MM.1S (cell line): ENCODE measurements around the gene TTC13.

Source experiments
- DNase-seq: peaks from one replicate; pipeline ENCODE4 v3.0.0-alpha.2; 2015
- H2AFZ ChIP-seq: fragments of 300-600 bp; sonication (generic); 2 replicates; pipeline ENCODE4 v1.6.0; 2016; ENCODE audit warnings: antibody characterized with exemption, low read length
- H3F3A ChIP-seq: fragments of 300-600 bp; sonication (generic); 2 replicates; pipeline ENCODE4 v1.6.1; 2016; ENCODE audit warnings: mild to moderate bottlenecking, antibody characterized with exemption, low read length, moderate library complexity, mixed read lengths; ENCODE audit not compliant: insufficient read depth
- H3K27ac ChIP-seq: fragments of 300-600 bp; sonication (generic); 2 replicates; pipeline ENCODE4 v1.5.1; 2016; ENCODE audit warnings: mild to moderate bottlenecking, low read length
- H3K27me3 ChIP-seq: fragments of 300-600 bp; sonication (generic); replicated peaks from 2 replicates; pipeline ENCODE4 v1.6.0; 2016; ENCODE audit warnings: low read length; ENCODE audit not compliant: insufficient read depth
- H3K36me3 ChIP-seq: fragments of 300-600 bp; sonication (generic); replicated peaks from 2 replicates; pipeline ENCODE4 v1.6.1; 2016; ENCODE audit warnings: mild to moderate bottlenecking, low read length, mixed read lengths; ENCODE audit not compliant: insufficient read depth
- H3K4me1 ChIP-seq: fragments of 300-600 bp; sonication (generic); 2 replicates; pipeline ENCODE4 v1.6.1; 2016; ENCODE audit warnings: low read length, mixed read lengths
- H3K4me2 ChIP-seq: fragments of 300-600 bp; sonication (generic); 2 replicates; pipeline ENCODE4 v1.6.0; 2016; ENCODE audit warnings: low read depth, low read length
- H3K4me3 ChIP-seq: fragments of 300-600 bp; sonication (generic); 2 replicates; pipeline ENCODE4 v1.5.1; 2016; ENCODE audit warnings: low read length, mixed read lengths
- H3K79me2 ChIP-seq: fragments of 300-600 bp; sonication (generic); 2 replicates; pipeline ENCODE4 v1.6.1; 2016; ENCODE audit warnings: mixed run types, low read length, mixed read lengths
- H3K9ac ChIP-seq: fragments of 300-600 bp; sonication (generic); 2 replicates; pipeline ENCODE4 v1.6.1; 2016; ENCODE audit warnings: low read length, mixed read lengths
- H3K9me2 ChIP-seq: fragments of 300-600 bp; sonication (generic); replicated peaks from 2 replicates; pipeline ENCODE4 v1.6.1; 2016; ENCODE audit warnings: mild to moderate bottlenecking, low read length, mixed read lengths; ENCODE audit not compliant: insufficient read depth
- H3K9me3 ChIP-seq: fragments of 300-600 bp; sonication (generic); replicated peaks from 2 replicates; pipeline ENCODE4 v1.6.1; 2016; ENCODE audit warnings: mild to moderate bottlenecking, low read length, mixed read lengths; ENCODE audit not compliant: insufficient read depth
- H4K20me1 ChIP-seq: fragments of 300-600 bp; sonication (generic); 2 replicates; pipeline ENCODE4 v1.6.1; 2016; ENCODE audit warnings: mild to moderate bottlenecking, low read length, moderate library complexity, mixed read lengths; ENCODE audit not compliant: insufficient read depth
- EZH2 ChIP-seq: fragments of 300-600 bp; sonication (generic); optimal IDR thresholded peaks from 2 replicates; pipeline ENCODE3; 2017; ENCODE audit warnings: low read depth, mild to moderate bottlenecking, antibody characterized with exemption, low read length, mixed read lengths
- EZH2phosphoT487 ChIP-seq: fragments of 300-600 bp; sonication (generic); IDR thresholded peaks from 2 replicates; pipeline ENCODE4 v1.6.1; 2018; ENCODE audit warnings: antibody characterized with exemption, low read length
- TF ChIP-seq, protein P1 (sequence below): fragments of 300-600 bp; sonication (generic); IDR thresholded peaks from 2 replicates; pipeline ENCODE4 v1.5.1; 2016; ENCODE audit warnings: antibody characterized with exemption, low read length, mixed read lengths

TTC13 gene

DNA sequence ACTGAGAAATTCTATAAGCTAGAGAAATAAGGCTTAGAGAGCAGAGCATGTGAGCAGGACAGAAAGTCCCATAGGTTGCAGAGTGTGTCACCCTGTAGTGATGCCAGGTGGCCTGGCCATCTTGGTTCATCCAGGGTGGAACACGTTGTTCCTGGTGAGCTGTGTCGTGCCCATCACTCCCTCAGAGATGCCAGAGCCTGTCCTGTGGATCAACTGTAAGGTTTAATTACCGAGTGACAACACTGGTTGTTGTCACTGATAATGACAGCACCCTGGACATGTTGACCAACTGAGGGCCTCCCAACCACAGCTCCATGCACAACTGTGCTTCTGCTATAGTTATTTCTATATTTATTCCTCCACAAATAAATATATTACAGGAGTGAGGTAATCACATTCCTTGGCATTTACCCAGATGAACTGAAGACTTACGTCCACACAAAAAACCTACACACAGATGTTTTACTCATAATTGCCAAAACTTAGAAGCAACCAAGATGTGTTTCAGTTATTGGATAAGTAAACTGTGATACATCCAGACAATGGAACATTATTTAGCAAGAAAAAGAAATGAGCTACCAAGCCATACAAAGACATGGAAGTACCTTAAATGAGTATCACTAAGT lies 116.6 kb downstream of the TTC13 start:
- Histone ChIP-seq H4K20me1 (no peaks in the 10 kb centered on the region), H3K4me3 (no peak overlapping the region), H3K4me1 (no peaks in the 10 kb centered on the region), H3K27me3 (no peaks in the 10 kb centered on the region), H3K36me3 (no peaks in the 10 kb centered on the region), H3K9me3 (no peaks in the 10 kb centered on the region), H2AFZ (no peak overlapping the region), H3K9ac (no peak overlapping the region), H3K27ac (no peak overlapping the region), H3K79me2 (no peaks in the 10 kb centered on the region), H3F3A (no peaks in the 10 kb centered on the region), H3K4me2 (no peak overlapping the region), H3K9me2 (no peaks in the 10 kb centered on the region)
- TF ChIP-seq EZH2phosphoT487 (no peak), EZH2 (no peak)
- TF ChIP-seq, protein P1, sequence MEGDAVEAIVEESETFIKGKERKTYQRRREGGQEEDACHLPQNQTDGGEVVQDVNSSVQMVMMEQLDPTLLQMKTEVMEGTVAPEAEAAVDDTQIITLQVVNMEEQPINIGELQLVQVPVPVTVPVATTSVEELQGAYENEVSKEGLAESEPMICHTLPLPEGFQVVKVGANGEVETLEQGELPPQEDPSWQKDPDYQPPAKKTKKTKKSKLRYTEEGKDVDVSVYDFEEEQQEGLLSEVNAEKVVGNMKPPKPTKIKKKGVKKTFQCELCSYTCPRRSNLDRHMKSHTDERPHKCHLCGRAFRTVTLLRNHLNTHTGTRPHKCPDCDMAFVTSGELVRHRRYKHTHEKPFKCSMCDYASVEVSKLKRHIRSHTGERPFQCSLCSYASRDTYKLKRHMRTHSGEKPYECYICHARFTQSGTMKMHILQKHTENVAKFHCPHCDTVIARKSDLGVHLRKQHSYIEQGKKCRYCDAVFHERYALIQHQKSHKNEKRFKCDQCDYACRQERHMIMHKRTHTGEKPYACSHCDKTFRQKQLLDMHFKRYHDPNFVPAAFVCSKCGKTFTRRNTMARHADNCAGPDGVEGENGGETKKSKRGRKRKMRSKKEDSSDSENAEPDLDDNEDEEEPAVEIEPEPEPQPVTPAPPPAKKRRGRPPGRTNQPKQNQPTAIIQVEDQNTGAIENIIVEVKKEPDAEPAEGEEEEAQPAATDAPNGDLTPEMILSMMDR, result no peak
- no peak for DNase-seq

DNA sequence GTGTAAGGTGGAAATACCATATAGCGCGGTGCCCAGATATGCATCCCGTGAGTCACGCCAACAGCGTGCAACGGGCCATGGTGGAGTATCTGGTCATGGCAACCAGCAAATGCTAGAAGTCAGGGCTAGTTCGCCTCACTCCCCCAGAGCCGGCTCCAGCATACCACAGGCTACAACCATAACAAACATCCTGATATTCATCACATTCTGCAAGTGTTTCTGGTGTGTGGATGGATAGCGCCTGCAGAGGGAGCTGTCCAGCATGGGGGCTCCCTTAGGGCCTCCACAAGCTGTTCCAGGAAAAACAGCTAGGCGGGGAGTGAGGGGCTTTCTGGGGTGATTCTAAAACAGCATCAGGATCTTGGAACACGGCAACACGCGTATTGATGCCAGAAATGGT lies 117.2 kb downstream of the TTC13 start:
- no peak overlapping the region for H2AFZ ChIP-seq
- DNase-seq, result no peak
- no peaks in the 10 kb centered on the region for H3K27me3 ChIP-seq
- no peaks in the 10 kb centered on the region for H4K20me1 ChIP-seq
- H3F3A ChIP-seq, result no peaks in the 10 kb centered on the region
- H3K4me3 ChIP-seq, result no peak overlapping the region
- no peak overlapping the region for H3K27ac ChIP-seq
- H3K9me3 ChIP-seq, result no peaks in the 10 kb centered on the region
- no peaks in the 10 kb centered on the region for H3K9me2 ChIP-seq
- no peaks in the 10 kb centered on the region for H3K4me1 ChIP-seq
- H3K36me3 ChIP-seq, result no peaks in the 10 kb centered on the region
- no peak for TF ChIP-seq EZH2phosphoT487
- TF ChIP-seq, protein P1, result no peak
- TF ChIP-seq EZH2, result no peak
- no peak overlapping the region for H3K9ac ChIP-seq
- no peaks in the 10 kb centered on the region for H3K79me2 ChIP-seq
- H3K4me2 ChIP-seq, result no peak overlapping the region

DNA sequence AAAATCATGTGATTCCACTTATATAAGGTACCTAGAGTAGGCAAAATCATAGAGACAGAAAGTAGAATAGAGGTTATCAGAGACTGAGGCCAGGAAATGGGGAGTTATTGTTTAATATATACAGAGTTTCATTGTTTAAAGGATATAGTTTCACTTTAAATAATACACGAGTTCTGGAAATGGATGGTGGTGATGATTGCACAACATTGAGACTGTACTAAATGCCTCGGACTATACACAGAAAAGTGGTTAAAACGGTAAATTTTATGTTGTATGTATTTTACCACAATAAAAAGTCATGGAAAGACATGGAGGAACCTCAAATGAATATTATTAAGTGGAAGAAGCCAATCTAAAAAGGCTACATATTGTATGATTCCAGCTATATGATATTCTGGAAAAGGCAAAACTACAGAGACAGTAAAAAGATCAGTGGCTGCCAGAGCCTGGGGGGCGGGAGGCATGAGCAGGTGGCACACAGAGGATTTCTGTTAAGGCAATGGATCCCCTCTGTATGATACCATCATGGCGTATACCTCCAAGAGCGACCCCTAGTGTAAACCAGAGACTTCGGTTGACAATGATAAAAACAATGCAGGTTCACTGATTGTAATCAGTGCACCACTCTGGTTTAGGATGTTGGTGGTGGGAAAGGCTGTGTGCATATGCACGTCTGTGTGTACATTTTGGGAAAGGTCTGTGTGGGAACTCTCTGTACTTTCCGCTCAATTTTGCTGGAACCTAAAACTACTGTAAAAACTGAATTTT lies 117.9 kb downstream of the TTC13 start:
- Histone ChIP-seq H2AFZ (no peak overlapping the region), H3K79me2 (no peaks in the 10 kb centered on the region), H3K27me3 (no peaks in the 10 kb centered on the region), H3K4me1 (no peaks in the 10 kb centered on the region), H3F3A (no peaks in the 10 kb centered on the region), H3K4me3 (no peak overlapping the region), H3K9me3 (no peaks in the 10 kb centered on the region), H4K20me1 (no peaks in the 10 kb centered on the region), H3K27ac (no peak overlapping the region), H3K9me2 (no peaks in the 10 kb centered on the region), H3K4me2 (no peak overlapping the region), H3K36me3 (no peaks in the 10 kb centered on the region), H3K9ac (no peak overlapping the region)
- no peak for DNase-seq
- TF ChIP-seq EZH2phosphoT487 (no peak), EZH2 (no peak)
- TF ChIP-seq, protein P1, result no peak
